Neural progenitor cell (in vitro differentiated cells): ENCODE data around the gene TBCEL. TPM values are rescaled to one million over a fixed set of nuclear protein-coding genes. Genes with fewer than 3 reads are reported as not detected.
A peak's percentile ranks its signal among the peaks of the same experiment; 100 is the strongest.
"Not testable (repeated sequence)": the region's sequence is repeated elsewhere in the genome, so short reads cannot be mapped to it uniquely, and the experiment has no call there.

Source experiments
- DNase-seq: peaks from one replicate; pipeline ENCODE4 v3.0.0-alpha.2; 2016; ENCODE audit warnings: low spot score
- H2AFZ ChIP-seq: fragments of 200-600 bp; sonication (generic); replicated peaks from 2 replicates; pipeline ENCODE4 v1.6.1; 2016; ENCODE audit warnings: antibody characterized with exemption
- H3F3A ChIP-seq: fragments of 200-600 bp; sonication (generic); 2 replicates; pipeline ENCODE4 v1.6.1; 2016; ENCODE audit warnings: antibody characterized with exemption, low read depth
- H3K27ac ChIP-seq: fragments of 200-600 bp; sonication (generic); 2 replicates; pipeline ENCODE4 v1.5.1; 2016; ENCODE audit warnings: mild to moderate bottlenecking
- H3K27me3 ChIP-seq: fragments of 200-600 bp; sonication (generic); 2 replicates; pipeline ENCODE4 v1.6.1; 2016; ENCODE audit warnings: mild to moderate bottlenecking, moderate library complexity
- H3K36me3 ChIP-seq: fragments of 200-600 bp; sonication (generic); 2 replicates; pipeline ENCODE4 v1.5.1; 2016
- H3K4me1 ChIP-seq: fragments of 200-600 bp; sonication (generic); 2 replicates; pipeline ENCODE4 v1.6.1; 2016; ENCODE audit warnings: mixed run types
- H3K4me2 ChIP-seq: fragments of 200-600 bp; sonication (generic); 2 replicates; pipeline ENCODE4 v1.6.1; 2016
- H3K4me3 ChIP-seq: fragments of 200-600 bp; sonication (generic); 2 replicates; pipeline ENCODE4 v1.5.1; 2016
- H3K79me2 ChIP-seq: fragments of 200-600 bp; sonication (generic); 2 replicates; pipeline ENCODE4 v1.6.1; 2016; ENCODE audit warnings: low read depth
- H3K9ac ChIP-seq: fragments of 200-600 bp; sonication (generic); 2 replicates; pipeline ENCODE4 v1.6.1; 2016
- H3K9me3 ChIP-seq: fragments of 200-600 bp; sonication (generic); 2 replicates; pipeline ENCODE4 v1.5.1; 2016; ENCODE audit warnings: low read depth
- H4K20me1 ChIP-seq: fragments of 200-600 bp; sonication (generic); 2 replicates; pipeline ENCODE4 v1.6.1; 2016; ENCODE audit warnings: low read depth
- H3K27ac Mint-ChIP-seq: 3 replicates; pipeline ENCODE4 v1.8.0; 2021; ENCODE audit warnings: mixed read lengths
- H3K27me3 Mint-ChIP-seq: 2 replicates; pipeline ENCODE4 v1.8.0; 2022; ENCODE audit warnings: low read depth, mild to moderate bottlenecking, inconsistent platforms, moderate library complexity, mixed read lengths; ENCODE audit not compliant: insufficient read depth
- H3K36me3 Mint-ChIP-seq: 3 replicates; pipeline ENCODE4 v1.8.0; 2021; ENCODE audit warnings: mixed read lengths
- H3K4me1 Mint-ChIP-seq: 3 replicates; pipeline ENCODE4 v1.8.0; 2021; ENCODE audit warnings: mixed read lengths
- H3K4me3 Mint-ChIP-seq: 3 replicates; pipeline ENCODE4 v1.8.0; 2021; ENCODE audit warnings: mild to moderate bottlenecking, moderate library complexity, mixed read lengths
- H3K9me3 Mint-ChIP-seq: 3 replicates; pipeline ENCODE4 v1.8.0; 2020; ENCODE audit warnings: mixed read lengths
- CTCF ChIP-seq: fragments of 200-600 bp; sonication (generic); IDR thresholded peaks from 2 replicates; pipeline ENCODE4 v1.5.1; 2017; ENCODE audit warnings: antibody characterized with exemption, mild to moderate bottlenecking
- EZH2 ChIP-seq: fragments of 200-600 bp; sonication (generic); IDR thresholded peaks from 2 replicates; pipeline ENCODE4 v1.6.1; 2017; ENCODE audit warnings: antibody characterized with exemption, mild to moderate bottlenecking, moderate library complexity
- EZH2phosphoT487 ChIP-seq: fragments of 200-600 bp; sonication (generic); IDR thresholded peaks from 2 replicates; pipeline ENCODE4 v1.6.1; 2017; ENCODE audit warnings: antibody characterized with exemption
- total RNA-seq: library from RNA; depleted of rRNA; stranded (reverse); fragments of >200 nt; gene quantifications from 2 replicates; pipeline ENCODE4 v1.2.3, GENCODE V29; 2015; ENCODE audit warnings: low replicate concordance

Gene TBCEL
- total RNA-seq, 1 donor from 2014 or later, result 22.3 TPM

GRCh38 chr11:121113611-121114010, 89.7 kb downstream of the TBCEL start:
- H3K4me1 ChIP-seq, result peaks cover 6% of the 10 kb centered on the region
- H3K4me2 ChIP-seq, result no peak overlapping the region
- no peaks in the 10 kb centered on the region for H3K36me3 ChIP-seq
- peaks cover 46% of the 10 kb centered on the region for H3K4me1 Mint-ChIP-seq
- no peak overlapping the region for H3K27ac Mint-ChIP-seq
- peaks cover 12% of the 10 kb centered on the region for H3K27me3 ChIP-seq
- peak; percentile 35 for DNase-seq
- no peak overlapping the region for H3K9ac ChIP-seq
- H2AFZ ChIP-seq, result no peak overlapping the region
- H3K4me3 ChIP-seq, result no peak overlapping the region
- no peaks in the 10 kb centered on the region for H3K36me3 Mint-ChIP-seq
- peaks cover 2% of the 10 kb centered on the region for H3K9me3 Mint-ChIP-seq
- no peaks in the 10 kb centered on the region for H3K79me2 ChIP-seq
- no peaks in the 10 kb centered on the region for H4K20me1 ChIP-seq
- H3K9me3 ChIP-seq, result no peaks in the 10 kb centered on the region
- no peak overlapping the region for H3K27ac ChIP-seq
- peaks cover 3% of the 10 kb centered on the region for H3K27me3 Mint-ChIP-seq
- no peak for TF ChIP-seq CTCF
- TF ChIP-seq EZH2, result no peak
- no peak for TF ChIP-seq EZH2phosphoT487
- H3F3A ChIP-seq, result no peaks in the 10 kb centered on the region
- no peak overlapping the region for H3K4me3 Mint-ChIP-seq

GRCh38 chr11:121115024-121115423, 91.1 kb downstream of the TBCEL start:
- H3K4me3 ChIP-seq, H3K9me3 Mint-ChIP-seq, H3K36me3 Mint-ChIP-seq, H3K4me1 ChIP-seq, H3K79me2 ChIP-seq, H3K9ac ChIP-seq, H3K9me3 ChIP-seq, H3F3A ChIP-seq, H3K36me3 ChIP-seq, H3K27ac ChIP-seq, H4K20me1 ChIP-seq, H3K4me3 Mint-ChIP-seq, H2AFZ ChIP-seq, H3K27me3 Mint-ChIP-seq, H3K27ac Mint-ChIP-seq, DNase-seq, H3K4me2 ChIP-seq: not testable (repeated sequence)
- H3K27me3 ChIP-seq, result peaks cover 12% of the 10 kb centered on the region
- H3K4me1 Mint-ChIP-seq, result peaks cover 55% of the 10 kb centered on the region

- no peak overlapping the region for H3K9ac ChIP-seq
- H3K36me3 Mint-ChIP-seq, result no peaks in the 10 kb centered on the region
- H3K9me3 Mint-ChIP-seq, result peaks cover 15% of the 10 kb centered on the region
- no peaks in the 10 kb centered on the region for H3K36me3 ChIP-seq
- H3K4me1 ChIP-seq, result peaks cover 6% of the 10 kb centered on the region
- no peak for TF ChIP-seq EZH2
- no peak for TF ChIP-seq EZH2phosphoT487
- no peak for TF ChIP-seq CTCF
- no peaks in the 10 kb centered on the region for H3F3A ChIP-seq
- no peak overlapping the region for H3K4me3 ChIP-seq
- DNase-seq, result no peak
- H3K27me3 Mint-ChIP-seq, result peaks cover 5% of the 10 kb centered on the region
- H3K9me3 ChIP-seq, result no peaks in the 10 kb centered on the region
- no peak overlapping the region for H2AFZ ChIP-seq
- no peak overlapping the region for H3K4me3 Mint-ChIP-seq
- peaks cover 43% of the 10 kb centered on the region for H3K4me1 Mint-ChIP-seq
- H3K27me3 ChIP-seq, result no peaks in the 10 kb centered on the region
- H3K79me2 ChIP-seq, result no peaks in the 10 kb centered on the region
- H3K4me2 ChIP-seq, result no peak overlapping the region
- no peak overlapping the region for H3K27ac Mint-ChIP-seq
- no peaks in the 10 kb centered on the region for H4K20me1 ChIP-seq
- H3K27ac ChIP-seq, result no peak overlapping the region
These were observed 93.9 kb downstream of the TBCEL start for GRCh38 chr11:121117788-121118187.

GRCh38 chr11:121119440-121119839, 95.5 kb downstream of the TBCEL start:
- Histone ChIP-seq H3K27ac (no peak overlapping the region), H2AFZ (no peak overlapping the region), H3K9me3 (no peaks in the 10 kb centered on the region), H3F3A (no peaks in the 10 kb centered on the region), H3K4me3 (no peak overlapping the region), H3K79me2 (no peaks in the 10 kb centered on the region), H4K20me1 (no peaks in the 10 kb centered on the region), H3K36me3 (no peaks in the 10 kb centered on the region), H3K4me2 (no peak overlapping the region), H3K9ac (no peak overlapping the region), H3K27me3 (no peaks in the 10 kb centered on the region), H3K4me1 (no peaks in the 10 kb centered on the region)
- no peak for DNase-seq
- Mint-ChIP-seq H3K4me3 (no peak overlapping the region), H3K27me3 (peaks cover 5% of the 10 kb centered on the region), H3K9me3 (peaks cover 22% of the 10 kb centered on the region), H3K27ac (no peak overlapping the region), H3K4me1 (peaks cover 47% of the 10 kb centered on the region), H3K36me3 (no peaks in the 10 kb centered on the region)
- TF ChIP-seq CTCF (peak; percentile 15), EZH2 (no peak)
